ENCODE results near the gene ALOXE3.

Gene ALOXE3

GRCh38 chr17:8047769-8048110 is 70.6 kb downstream of the ALOXE3 start:
- DNase-seq (ENCODE audit: low read depth): no peak

- DNase-seq (ENCODE audit: low read depth): no peak
These were observed 71.2 kb downstream of the ALOXE3 start for GRCh38 chr17:8046929-8047768.

DNA sequence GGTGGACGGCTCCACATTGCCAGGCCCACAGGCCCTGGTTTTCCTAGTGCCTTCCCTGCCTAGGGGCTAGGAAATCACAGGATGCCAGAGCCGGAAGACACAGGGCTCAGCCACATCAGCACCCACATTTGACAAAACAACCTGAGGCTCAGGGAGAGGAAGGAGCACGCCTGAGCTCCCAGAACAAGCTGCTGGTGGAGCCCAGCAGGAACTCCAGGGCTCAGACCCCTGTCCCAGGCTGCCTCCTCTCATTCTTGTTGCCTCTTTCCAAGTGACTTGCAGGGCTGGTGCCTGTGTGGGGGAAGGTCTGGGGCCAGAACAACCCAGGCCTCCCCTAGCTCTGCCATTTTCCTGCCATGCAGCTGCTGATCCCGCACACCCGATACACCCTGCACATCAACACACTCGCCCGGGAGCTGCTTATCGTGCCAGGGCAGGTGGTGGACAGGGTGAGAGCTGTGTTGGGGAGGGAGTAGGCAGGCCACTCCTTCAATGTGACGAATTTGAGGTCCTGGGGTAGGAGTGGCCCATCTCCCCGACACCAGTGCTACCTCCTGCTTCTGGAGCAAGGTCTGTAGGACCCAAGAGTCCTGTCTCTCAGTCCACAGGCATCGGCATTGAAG is 71.9 kb downstream of the ALOXE3 start:
- DNase-seq (ENCODE audit: low read depth): no peak

Measured in stimulated activated CD4-positive, alpha-beta T cell treated with anti-CD3 and anti-CD28 coated beads, Interleukin-2, amount 100 ng/mL, for 4 hours (primary cell).